Measurements from ENCODE around the gene RNF17. TPM values are rescaled to one million over a fixed set of nuclear protein-coding genes. Genes with fewer than 3 reads are reported as not detected.

RNF17 gene
- total RNA-seq, 3 donors from 2014 or later: 0.29 TPM; not detected in 2

GRCh38 chr13:24894277-24894971 is 130.5 kb downstream of the RNF17 start:
- Histone ChIP-seq H3K9me3 (no peaks in the 10 kb centered on the region), H3K27ac (no peak overlapping the region), H3K27me3 (no peaks in the 10 kb centered on the region), H3K4me3 (no peak overlapping the region), H3K36me3 (no peaks in the 10 kb centered on the region), H3K4me1 (no peaks in the 10 kb centered on the region)
- intact Hi-C loops (cut with DNase I; ENCODE audit: low total_unique reads): no loop called here
- no peak for DNase-seq (ENCODE audit: low spot score in 2 of 2)
- TF ChIP-seq POLR2A (IDR thresholded peaks at IDR 0.05) (no peak), POLR2AphosphoS5 (IDR thresholded peaks at IDR 0.05) (no peak), CTCF (IDR thresholded peaks at IDR 0.05) (no peak)

- intact Hi-C loops (cut with DNase I; ENCODE audit: low total_unique reads): no loop called here
- no peaks in the 10 kb centered on the region for H3K9me3 ChIP-seq
- H3K36me3 ChIP-seq: no peaks in the 10 kb centered on the region
- H3K4me1 ChIP-seq: no peaks in the 10 kb centered on the region
- TF ChIP-seq POLR2A (IDR thresholded peaks at IDR 0.05) (no peak), POLR2AphosphoS5 (IDR thresholded peaks at IDR 0.05) (no peak)
- H3K27me3 ChIP-seq: no peaks in the 10 kb centered on the region
- H3K27ac ChIP-seq: no peak overlapping the region
- no peak for DNase-seq (ENCODE audit: low spot score in 2 of 2)
- H3K4me3 ChIP-seq: no peak overlapping the region
Measured at GRCh38 chr13:24894972-24895300, 131.0 kb downstream of the RNF17 start.

- Histone ChIP-seq H3K36me3 (no peaks in the 10 kb centered on the region), H3K4me3 (no peak overlapping the region), H3K27ac (no peak overlapping the region), H3K4me1 (no peaks in the 10 kb centered on the region), H3K9me3 (no peaks in the 10 kb centered on the region), H3K27me3 (no peaks in the 10 kb centered on the region)
- intact Hi-C loops (cut with DNase I; ENCODE audit: low total_unique reads): no loop called here
- DNase-seq (ENCODE audit: low spot score in 2 of 2): no peak
- TF ChIP-seq POLR2A (IDR thresholded peaks at IDR 0.05) (no peak), CTCF (IDR thresholded peaks at IDR 0.05) (no peak), POLR2AphosphoS5 (IDR thresholded peaks at IDR 0.05) (no peak)
Measured at GRCh38 chr13:24896061-24896460, 132.1 kb downstream of the RNF17 start.

GRCh38 chr13:24897293-24897692 is 133.3 kb downstream of the RNF17 start:
- intact Hi-C loops (cut with DNase I; ENCODE audit: low total_unique reads): no loop called here
- Histone ChIP-seq H3K9me3 (no peaks in the 10 kb centered on the region), H3K4me3 (no peak overlapping the region), H3K27ac (no peak overlapping the region), H3K27me3 (no peaks in the 10 kb centered on the region), H3K36me3 (no peaks in the 10 kb centered on the region), H3K4me1 (no peaks in the 10 kb centered on the region)
- TF ChIP-seq POLR2AphosphoS5 (IDR thresholded peaks at IDR 0.05) (no peak), CTCF (IDR thresholded peaks at IDR 0.05) (no peak), POLR2A (IDR thresholded peaks at IDR 0.05) (no peak)
- no peak for DNase-seq (ENCODE audit: low spot score in 2 of 2)

- no peak for DNase-seq (ENCODE audit: low spot score in 2 of 2)
- H3K36me3 ChIP-seq: no peaks in the 10 kb centered on the region
- H3K27ac ChIP-seq: no peak overlapping the region
- no peaks in the 10 kb centered on the region for H3K4me1 ChIP-seq
- intact Hi-C loops (cut with DNase I; ENCODE audit: low total_unique reads): no loop called here
- no peaks in the 10 kb centered on the region for H3K27me3 ChIP-seq
- TF ChIP-seq POLR2A (IDR thresholded peaks at IDR 0.05) (no peak), CTCF (IDR thresholded peaks at IDR 0.05) (no peak), POLR2AphosphoS5 (IDR thresholded peaks at IDR 0.05) (no peak)
- H3K4me3 ChIP-seq: no peak overlapping the region
- no peaks in the 10 kb centered on the region for H3K9me3 ChIP-seq
Measured at GRCh38 chr13:24899601-24900000, 135.6 kb downstream of the RNF17 start.
